GM12891 (cell line): ENCODE measurements around the gene LIMS2.

Experiments used
- PAX5 ChIP-seq: IDR thresholded peaks from 2 replicates; pipeline ENCODE4 v1.6.1; 2011; ENCODE audit warnings: low read length, moderate library complexity, mild to moderate bottlenecking; ENCODE audit not compliant: insufficient read depth, severe bottlenecking
- POLR2A ChIP-seq: IDR thresholded peaks from 2 replicates; pipeline ENCODE4 v1.6.1; 2011; ENCODE audit warnings: low read depth, low read length, control low read depth
- POLR2AphosphoS5 ChIP-seq: IDR thresholded peaks from 2 replicates; pipeline ENCODE4 v1.6.1; 2011; ENCODE audit warnings: low read depth, low read length, control low read depth
- POU2F2 ChIP-seq: IDR thresholded peaks from 2 replicates; pipeline ENCODE4 v1.6.1; 2011; ENCODE audit warnings: low read depth, mild to moderate bottlenecking, control low read depth, low read length, moderate library complexity
- SPI1 ChIP-seq: IDR thresholded peaks from 2 replicates; pipeline ENCODE4 v1.6.1; 2011; ENCODE audit warnings: low read depth, low read length, control low read depth
- TAF1 ChIP-seq: IDR thresholded peaks from 2 replicates; pipeline ENCODE4 v1.6.1; 2011; ENCODE audit warnings: low read depth, low read length, control low read depth

DNA sequence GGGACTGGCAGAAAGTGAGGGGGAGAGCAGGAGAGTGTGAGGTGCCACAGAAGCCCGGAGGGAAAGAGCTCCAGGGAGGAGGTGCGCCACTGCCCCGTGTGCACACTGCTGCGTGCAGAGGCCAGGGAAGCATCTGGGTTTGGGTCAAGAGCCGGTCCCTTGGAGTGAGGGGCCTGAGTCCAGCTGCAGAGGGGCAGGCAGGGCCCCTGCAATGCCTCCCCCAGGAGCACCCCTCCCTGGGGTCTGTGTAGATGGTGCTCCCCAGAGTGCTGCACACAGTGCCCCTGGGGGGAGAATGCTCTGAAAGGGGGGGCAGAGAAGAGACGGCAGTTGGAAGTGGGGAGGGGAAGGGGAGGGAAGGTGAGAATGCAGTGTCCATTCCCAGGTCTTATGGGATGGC lies 3.7 kb upstream of the LIMS2 start:
- TF ChIP-seq POLR2AphosphoS5, result no peak
- TF ChIP-seq POLR2A, result no peak
- no peak for TF ChIP-seq PAX5
- TF ChIP-seq SPI1, result no peak
- no peak for TF ChIP-seq TAF1
- no peak for TF ChIP-seq POU2F2
